Astrocyte (in vitro differentiated cells and primary cell): ENCODE results near the gene GPR26. TPM values are rescaled to one million over a fixed set of nuclear protein-coding genes. Genes with fewer than 3 reads are reported as not detected.

Experiments
- DNase-seq: peaks from one replicate; pipeline ENCODE4 v3.0.0-alpha.2; 2010; ENCODE audit warnings: low read depth
- FAIRE-seq: peaks from 2 replicates; lab custom pipeline; 2011; peaks lifted over from hg19 to GRCh38; lab: Jason Lieb, UNC
- H2AFZ ChIP-seq: 2 replicates; pipeline ENCODE4 v1.6.0; 2012; ENCODE audit warnings: low read depth, low read length, inconsistent platforms
- H3K27ac ChIP-seq: 2 replicates; pipeline ENCODE4 v1.5.1; 2011; ENCODE audit warnings: low read depth, low read length, inconsistent platforms
- H3K27me3 ChIP-seq: 2 replicates; pipeline ENCODE4 v1.6.0; 2011; ENCODE audit warnings: low read length, inconsistent platforms; ENCODE audit not compliant: insufficient read depth
- H3K36me3 ChIP-seq: 2 replicates; pipeline ENCODE4 v1.5.1; 2011; ENCODE audit warnings: low read length, inconsistent platforms; ENCODE audit not compliant: insufficient read depth
- H3K4me1 ChIP-seq: 2 replicates; pipeline ENCODE4 v1.5.1; 2011; ENCODE audit warnings: low read length, inconsistent platforms; ENCODE audit not compliant: insufficient read depth
- H3K4me2 ChIP-seq: 2 replicates; pipeline ENCODE4 v1.6.0; 2012; ENCODE audit warnings: low read length, inconsistent platforms
- H3K4me3 ChIP-seq: 2 replicates; pipeline ENCODE4 v1.5.1; 2011; ENCODE audit warnings: low read depth, mild to moderate bottlenecking, low read length, inconsistent platforms; ENCODE audit not compliant: insufficient read depth
- H3K79me2 ChIP-seq: 2 replicates; pipeline ENCODE4 v1.6.0; 2012; ENCODE audit warnings: mild to moderate bottlenecking, low read length, inconsistent platforms; ENCODE audit not compliant: insufficient read depth
- H3K9ac ChIP-seq: 2 replicates; pipeline ENCODE4 v1.6.0; 2012; ENCODE audit warnings: mild to moderate bottlenecking, low read length, inconsistent platforms
- H3K9me3 ChIP-seq: 2 replicates; pipeline ENCODE4 v1.5.1; 2012; ENCODE audit warnings: low read depth, mild to moderate bottlenecking, low read length, inconsistent platforms; ENCODE audit not compliant: insufficient read depth
- H4K20me1 ChIP-seq: 2 replicates; pipeline ENCODE4 v1.6.0; 2012; ENCODE audit warnings: low read length, inconsistent platforms; ENCODE audit not compliant: insufficient read depth
- H3K27ac Mint-ChIP-seq: one replicate; pipeline ENCODE4 v1.8.0; 2021; ENCODE audit warnings: mild to moderate bottlenecking, mixed read lengths; ENCODE audit not compliant: unreplicated experiment
- H3K27me3 Mint-ChIP-seq: one replicate; pipeline ENCODE4 v1.8.0; 2021; ENCODE audit warnings: low read depth, mixed read lengths; ENCODE audit not compliant: unreplicated experiment
- H3K36me3 Mint-ChIP-seq: one replicate; pipeline ENCODE4 v1.8.0; 2021; ENCODE audit warnings: low read depth, mixed read lengths; ENCODE audit not compliant: unreplicated experiment
- H3K4me1 Mint-ChIP-seq: one replicate; pipeline ENCODE4 v1.8.0; 2021; ENCODE audit warnings: low read depth, mixed read lengths; ENCODE audit not compliant: unreplicated experiment
- H3K4me3 Mint-ChIP-seq: one replicate; pipeline ENCODE4 v1.8.0; 2021; ENCODE audit warnings: mild to moderate bottlenecking, moderate library complexity, mixed read lengths; ENCODE audit not compliant: unreplicated experiment
- H3K9me3 Mint-ChIP-seq: one replicate; pipeline ENCODE4 v1.8.0; 2021; ENCODE audit warnings: mild to moderate bottlenecking, mixed read lengths; ENCODE audit not compliant: unreplicated experiment
- EZH2 ChIP-seq: IDR thresholded peaks from 2 replicates; pipeline ENCODE4 v1.6.1; 2012; ENCODE audit warnings: mild to moderate bottlenecking, low read length, inconsistent platforms; ENCODE audit not compliant: insufficient read depth
- total RNA-seq: library from RNA; stranded (reverse); gene quantifications from 2 replicates; pipeline ENCODE4 v1.2.1, GENCODE V29; 2021
- TF ChIP-seq, protein P1 (sequence below): IDR thresholded peaks from 2 replicates; pipeline ENCODE4 v1.5.1; 2011; ENCODE audit warnings: low read depth, mild to moderate bottlenecking, inconsistent platforms, low read length, moderate library complexity; ENCODE audit not compliant: insufficient read depth

GPR26 gene
- total RNA-seq, 1 donor from 2014 or later: 0.09 TPM

DNA sequence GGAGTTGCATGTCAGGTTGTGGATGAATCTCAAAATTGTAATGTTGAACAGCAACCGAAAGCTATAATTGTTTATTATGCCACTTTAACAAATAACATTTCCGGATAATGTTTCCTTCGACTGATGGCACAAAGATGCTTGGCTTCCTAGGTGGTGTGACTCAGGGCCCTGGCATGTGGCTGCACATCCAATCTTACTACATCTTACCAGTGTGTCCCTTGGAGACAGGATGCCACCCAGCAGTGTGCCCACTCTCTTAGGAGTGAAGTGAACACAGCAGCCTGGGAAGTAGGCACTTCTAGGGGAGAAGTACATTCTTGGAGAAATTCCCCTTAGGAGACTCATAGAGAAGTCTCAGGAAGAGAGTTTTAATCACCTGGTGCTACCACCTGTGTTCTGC lies 33.0 kb upstream of the GPR26 start:
- no peak overlapping the region for H3K4me3 Mint-ChIP-seq
- Histone ChIP-seq H3K27ac (no peak overlapping the region), H3K9ac (no peak overlapping the region), H3K27me3 (no peaks in the 10 kb centered on the region), H3K4me3 (no peak overlapping the region), H3K36me3 (no peaks in the 10 kb centered on the region), H3K9me3 (no peaks in the 10 kb centered on the region), H3K79me2 (no peaks in the 10 kb centered on the region), H4K20me1 (no peaks in the 10 kb centered on the region), H3K4me1 (no peaks in the 10 kb centered on the region), H3K4me2 (no peak overlapping the region), H2AFZ (no peak overlapping the region)
- no peak for DNase-seq
- peaks cover 3% of the 10 kb centered on the region for H3K9me3 Mint-ChIP-seq
- H3K27ac Mint-ChIP-seq: no peak overlapping the region
- peaks cover 22% of the 10 kb centered on the region for H3K4me1 Mint-ChIP-seq
- no peaks in the 10 kb centered on the region for H3K36me3 Mint-ChIP-seq
- no peak for FAIRE-seq
- H3K27me3 Mint-ChIP-seq: peaks cover 11% of the 10 kb centered on the region
- no peak for TF ChIP-seq EZH2
- TF ChIP-seq, protein P1, sequence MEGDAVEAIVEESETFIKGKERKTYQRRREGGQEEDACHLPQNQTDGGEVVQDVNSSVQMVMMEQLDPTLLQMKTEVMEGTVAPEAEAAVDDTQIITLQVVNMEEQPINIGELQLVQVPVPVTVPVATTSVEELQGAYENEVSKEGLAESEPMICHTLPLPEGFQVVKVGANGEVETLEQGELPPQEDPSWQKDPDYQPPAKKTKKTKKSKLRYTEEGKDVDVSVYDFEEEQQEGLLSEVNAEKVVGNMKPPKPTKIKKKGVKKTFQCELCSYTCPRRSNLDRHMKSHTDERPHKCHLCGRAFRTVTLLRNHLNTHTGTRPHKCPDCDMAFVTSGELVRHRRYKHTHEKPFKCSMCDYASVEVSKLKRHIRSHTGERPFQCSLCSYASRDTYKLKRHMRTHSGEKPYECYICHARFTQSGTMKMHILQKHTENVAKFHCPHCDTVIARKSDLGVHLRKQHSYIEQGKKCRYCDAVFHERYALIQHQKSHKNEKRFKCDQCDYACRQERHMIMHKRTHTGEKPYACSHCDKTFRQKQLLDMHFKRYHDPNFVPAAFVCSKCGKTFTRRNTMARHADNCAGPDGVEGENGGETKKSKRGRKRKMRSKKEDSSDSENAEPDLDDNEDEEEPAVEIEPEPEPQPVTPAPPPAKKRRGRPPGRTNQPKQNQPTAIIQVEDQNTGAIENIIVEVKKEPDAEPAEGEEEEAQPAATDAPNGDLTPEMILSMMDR: no peak

- Histone ChIP-seq H3K4me2 (no peak overlapping the region), H3K27me3 (no peaks in the 10 kb centered on the region), H2AFZ (no peak overlapping the region), H3K36me3 (no peaks in the 10 kb centered on the region), H3K4me3 (no peak overlapping the region), H3K27ac (no peak overlapping the region), H3K79me2 (no peaks in the 10 kb centered on the region), H3K9ac (no peak overlapping the region), H3K4me1 (no peaks in the 10 kb centered on the region), H3K9me3 (no peaks in the 10 kb centered on the region), H4K20me1 (no peaks in the 10 kb centered on the region)
- peaks cover 3% of the 10 kb centered on the region for H3K9me3 Mint-ChIP-seq
- no peak for FAIRE-seq
- H3K27me3 Mint-ChIP-seq: peaks cover 11% of the 10 kb centered on the region
- H3K4me1 Mint-ChIP-seq: peaks cover 23% of the 10 kb centered on the region
- no peak for DNase-seq
- no peaks in the 10 kb centered on the region for H3K36me3 Mint-ChIP-seq
- H3K27ac Mint-ChIP-seq: peak overlapping the region; percentile 18
- no peak overlapping the region for H3K4me3 Mint-ChIP-seq
- no peak for TF ChIP-seq EZH2
- TF ChIP-seq, protein P1: no peak
Observed at GRCh38 chr10:123633636-123634035, 32.5 kb upstream of the GPR26 start.

DNA sequence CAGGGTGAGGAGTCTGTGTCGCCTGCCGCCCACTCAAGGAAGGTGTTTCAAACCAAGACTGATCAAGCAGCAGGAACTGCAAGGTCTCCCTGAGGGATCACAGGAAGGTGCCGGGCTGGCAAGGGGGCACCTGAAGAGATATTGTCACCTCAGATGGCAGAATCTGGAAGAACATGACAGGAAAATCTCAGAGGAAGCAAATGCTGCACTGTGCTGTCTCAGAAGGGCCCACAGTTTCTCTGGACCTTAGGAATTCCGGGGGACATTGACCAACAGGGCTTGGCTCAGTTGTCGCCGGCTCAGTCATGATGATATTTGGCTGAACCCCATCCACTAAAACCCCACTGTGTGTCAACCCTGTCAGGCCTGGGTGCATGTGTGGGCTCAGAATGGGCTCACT lies 31.9 kb upstream of the GPR26 start:
- FAIRE-seq (no peak), DNase-seq (no peak)
- peaks cover 3% of the 10 kb centered on the region for H3K9me3 Mint-ChIP-seq
- no peak overlapping the region for H3K9ac ChIP-seq
- H3K27me3 ChIP-seq: no peaks in the 10 kb centered on the region
- no peak overlapping the region for H2AFZ ChIP-seq
- H3K27me3 Mint-ChIP-seq: peaks cover 11% of the 10 kb centered on the region
- no peaks in the 10 kb centered on the region for H3K4me1 ChIP-seq
- H4K20me1 ChIP-seq: no peaks in the 10 kb centered on the region
- H3K4me3 Mint-ChIP-seq: no peak overlapping the region
- no peak overlapping the region for H3K27ac ChIP-seq
- H3K4me1 Mint-ChIP-seq: peaks cover 23% of the 10 kb centered on the region
- TF ChIP-seq, protein P1: no peak
- TF ChIP-seq EZH2: no peak
- H3K27ac Mint-ChIP-seq: no peak overlapping the region
- no peaks in the 10 kb centered on the region for H3K79me2 ChIP-seq
- H3K4me3 ChIP-seq: no peak overlapping the region
- no peak overlapping the region for H3K4me2 ChIP-seq
- H3K36me3 ChIP-seq: no peaks in the 10 kb centered on the region
- no peaks in the 10 kb centered on the region for H3K9me3 ChIP-seq
- no peaks in the 10 kb centered on the region for H3K36me3 Mint-ChIP-seq
